Glutamatergic neuron (in vitro differentiated cells): ENCODE results near the gene MAP3K5. TPM values are rescaled to one million over a fixed set of nuclear protein-coding genes. Genes with fewer than 3 reads are reported as not detected.

Experiments
- DNase-seq: peaks from one replicate; pipeline ENCODE4 v3.0.0; 2022
- H3K27ac Mint-ChIP-seq: one replicate; pipeline ENCODE4 v1.8.0; 2020; ENCODE audit warnings: mild to moderate bottlenecking, mixed read lengths, inconsistent platforms; ENCODE audit not compliant: unreplicated experiment
- H3K27me3 Mint-ChIP-seq: one replicate; pipeline ENCODE4 v1.8.0; 2020; ENCODE audit warnings: mild to moderate bottlenecking, moderate library complexity, mixed read lengths, inconsistent platforms; ENCODE audit not compliant: unreplicated experiment
- H3K36me3 Mint-ChIP-seq: one replicate; pipeline ENCODE4 v1.8.0; 2020; ENCODE audit warnings: mild to moderate bottlenecking, mixed read lengths, inconsistent platforms; ENCODE audit not compliant: unreplicated experiment
- H3K4me1 Mint-ChIP-seq: one replicate; pipeline ENCODE4 v1.8.0; 2020; ENCODE audit warnings: mild to moderate bottlenecking, low read depth, mixed read lengths, inconsistent platforms; ENCODE audit not compliant: unreplicated experiment
- H3K4me3 Mint-ChIP-seq: one replicate; pipeline ENCODE4 v1.8.0; 2020; ENCODE audit warnings: mild to moderate bottlenecking, mixed read lengths, inconsistent platforms; ENCODE audit not compliant: unreplicated experiment
- H3K9me3 Mint-ChIP-seq: one replicate; pipeline ENCODE4 v1.8.0; 2020; ENCODE audit warnings: mild to moderate bottlenecking, moderate library complexity, mixed read lengths, inconsistent platforms; ENCODE audit not compliant: unreplicated experiment
- CTCF ChIP-seq: fragments of 200-600 bp; sonication (generic); IDR thresholded peaks from one replicate; pipeline ENCODE4 v1.5.0; 2021; ENCODE audit not compliant: partially characterized antibody, unreplicated experiment
- total RNA-seq: library from RNA; stranded (reverse); fragmentation: NEBNext Ultra II Directional; extraction: Animal tissue kit (Norgen Biotek cat#: 25700); gene quantifications from one replicate; pipeline ENCODE4 v1.2.1, GENCODE V29; 2021; ENCODE audit not compliant: unreplicated experiment

Gene MAP3K5
- total RNA-seq, 1 donor from 2014 or later, result 0.66 TPM

GRCh38 chr6:136720045-136720770, 72.1 kb downstream of the MAP3K5 start:
- H3K27me3 Mint-ChIP-seq, result no peaks in the 10 kb centered on the region
- no peak overlapping the region for H3K4me3 Mint-ChIP-seq
- H3K27ac Mint-ChIP-seq, result no peak overlapping the region
- no peaks in the 10 kb centered on the region for H3K36me3 Mint-ChIP-seq
- no peaks in the 10 kb centered on the region for H3K4me1 Mint-ChIP-seq
- H3K9me3 Mint-ChIP-seq, result no peaks in the 10 kb centered on the region
- DNase-seq, result no peak
- TF ChIP-seq CTCF, result no peak

GRCh38 chr6:136719280-136720044, 72.8 kb downstream of the MAP3K5 start:
- Mint-ChIP-seq H3K27me3 (no peaks in the 10 kb centered on the region), H3K27ac (no peak overlapping the region), H3K4me3 (no peak overlapping the region), H3K4me1 (no peaks in the 10 kb centered on the region), H3K36me3 (no peaks in the 10 kb centered on the region), H3K9me3 (no peaks in the 10 kb centered on the region)
- no peak for DNase-seq
- no peak for TF ChIP-seq CTCF

- Mint-ChIP-seq H3K4me3 (no peak overlapping the region), H3K27ac (no peak overlapping the region), H3K36me3 (no peaks in the 10 kb centered on the region), H3K27me3 (no peaks in the 10 kb centered on the region), H3K9me3 (no peaks in the 10 kb centered on the region), H3K4me1 (no peaks in the 10 kb centered on the region)
- DNase-seq, result no peak
- no peak for TF ChIP-seq CTCF
These were observed 73.8 kb downstream of the MAP3K5 start for GRCh38 chr6:136718476-136718875.

- no peak for DNase-seq
- Mint-ChIP-seq H3K9me3 (no peaks in the 10 kb centered on the region), H3K27ac (no peak overlapping the region), H3K36me3 (no peaks in the 10 kb centered on the region), H3K27me3 (no peaks in the 10 kb centered on the region), H3K4me1 (no peaks in the 10 kb centered on the region), H3K4me3 (no peak overlapping the region)
- no peak for TF ChIP-seq CTCF
These were observed 74.6 kb downstream of the MAP3K5 start for GRCh38 chr6:136717716-136717990.
